Muscle of leg (tissue), 11 donors: ENCODE results near the gene CYSRT1. TPM values are rescaled to one million over a fixed set of nuclear protein-coding genes. Genes with fewer than 3 reads are reported as not detected.

Experiments used
- DNase-seq: peaks from one replicate; pipeline ENCODE4 v3.0.0; 2013
- H3K27ac ChIP-seq: one replicate; pipeline ENCODE4 v1.5.1; 2013; ENCODE audit warnings: mild to moderate bottlenecking, low read length, control low read depth
- H3K27me3 ChIP-seq: one replicate; pipeline ENCODE4 v1.6.1; 2013; ENCODE audit warnings: low read length; ENCODE audit not compliant: control insufficient read depth, insufficient read depth
- H3K36me3 ChIP-seq: one replicate; pipeline ENCODE4 v1.6.1; 2013; ENCODE audit warnings: low read length; ENCODE audit not compliant: control insufficient read depth, insufficient read depth
- H3K4me1 ChIP-seq: one replicate; pipeline ENCODE4 v1.6.1; 2013; ENCODE audit warnings: low read length; ENCODE audit not compliant: control insufficient read depth, insufficient read depth
- H3K4me3 ChIP-seq: one replicate; pipeline ENCODE4 v1.5.1; 2013; ENCODE audit warnings: low read length, control low read depth
- H3K9me3 ChIP-seq: replicated peaks from 2 replicates; pipeline ENCODE4 v1.6.1; 2013; ENCODE audit warnings: low read depth, low read length; ENCODE audit not compliant: control insufficient read depth
- WGBS: methylation state at CpG from one replicate; pipeline ENCODE4 v1.1.5; 2013; ENCODE audit warnings: missing lambda C conversion rate; ENCODE audit not compliant: insufficient coverage; 5-methylcytosine and 5-hydroxymethylcytosine counted together
- polyA plus RNA-seq, 8 donors: library from polyadenylated mRNA; unstranded; fragments of 120-200 nt; gene quantifications; one replicate each; pipeline versions ENCODE4 v1.2.1 to v1.2.3, GENCODE V29; 2013; ENCODE audit warnings: inconsistent platforms in 1 of 8, low replicate concordance in 1 of 8; ENCODE audit not compliant: insufficient read length in 8 of 8, insufficient read depth in 1 of 8
- total RNA-seq: library from RNA; stranded (reverse); fragments of 120-200 nt; gene quantifications from one replicate; pipeline ENCODE4 v1.2.4, GENCODE V29; 2013

CYSRT1 gene
- total and polyA plus RNA-seq, 9 donors: 0.18 to 5.6 (median 3.1) TPM

DNA sequence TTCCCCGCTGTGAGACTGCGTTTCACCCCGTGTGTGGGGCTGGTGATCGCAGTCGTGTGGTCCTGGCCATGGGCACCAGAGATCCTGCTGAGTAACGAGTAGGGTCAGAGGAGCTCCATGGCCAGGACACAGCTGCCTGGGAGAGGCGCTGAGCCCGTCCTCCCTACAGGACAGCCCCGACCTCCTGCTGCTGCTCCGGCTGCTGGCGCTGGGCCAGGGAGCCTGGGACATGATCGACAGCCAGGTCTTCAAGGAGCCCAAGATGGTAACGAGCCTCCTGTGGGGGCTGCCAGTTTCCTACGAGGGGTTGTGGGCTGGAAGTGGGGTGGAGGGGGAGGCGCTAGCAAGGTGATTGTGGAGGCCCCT is 41.2 kb downstream of the CYSRT1 start:
- no peak overlapping the region for H3K4me3 ChIP-seq
- peaks cover 8% of the 10 kb centered on the region for H3K4me1 ChIP-seq
- H3K36me3 ChIP-seq: peaks cover 69% of the 10 kb centered on the region
- DNase-seq: no peak
- WGBS: 76% methylated on average over 14 of the region's 15 CpGs
- H3K27ac ChIP-seq: no peak overlapping the region
- H3K9me3 ChIP-seq: no peaks in the 10 kb centered on the region
- no peaks in the 10 kb centered on the region for H3K27me3 ChIP-seq

DNA sequence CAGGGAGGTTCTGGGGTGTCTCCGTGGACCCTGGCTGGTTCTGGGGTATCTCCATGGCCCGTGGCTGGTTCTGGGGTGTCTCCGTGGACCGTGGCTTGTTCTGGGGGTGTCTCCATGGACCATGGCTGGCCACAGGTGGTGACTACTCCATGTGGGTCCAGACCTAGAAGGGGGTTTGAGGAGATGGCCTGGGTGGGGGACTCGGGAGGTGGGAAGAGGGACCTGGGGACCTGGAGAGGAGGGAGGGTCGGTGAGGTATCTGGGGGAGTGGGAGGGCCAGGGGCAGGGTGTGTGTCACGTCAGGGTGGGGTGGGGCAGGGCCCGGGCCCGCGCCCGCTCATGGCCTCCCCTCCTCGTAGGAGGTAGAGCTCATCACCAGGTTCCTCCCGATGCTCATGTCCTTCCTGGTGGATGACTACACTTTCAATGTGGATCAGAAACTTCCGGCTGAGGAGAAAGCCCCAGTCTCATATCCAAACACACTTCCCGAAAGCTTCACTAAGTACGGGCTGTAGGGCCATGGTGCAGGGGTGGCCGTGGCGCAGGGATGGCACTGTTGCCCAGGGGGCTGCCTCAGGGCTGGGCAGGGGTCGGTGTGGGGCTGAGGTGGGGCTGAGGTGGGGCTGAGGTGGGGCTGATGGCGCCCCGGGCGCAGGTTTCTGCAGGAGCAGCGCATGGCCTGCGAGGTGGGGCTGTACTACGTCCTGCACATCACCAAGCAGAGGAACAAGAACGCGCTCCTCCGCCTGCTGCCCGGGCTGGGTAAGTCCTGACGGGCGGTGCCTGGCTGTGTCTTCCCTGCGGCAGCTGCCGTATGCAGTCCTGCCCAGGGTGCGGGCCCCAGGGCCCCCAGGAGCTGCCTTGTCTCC is 41.8 kb downstream of the CYSRT1 start:
- Histone ChIP-seq H3K27me3 (no peaks in the 10 kb centered on the region), H3K4me1 (peaks cover 8% of the 10 kb centered on the region), H3K36me3 (peaks cover 72% of the 10 kb centered on the region), H3K9me3 (no peaks in the 10 kb centered on the region), H3K27ac (no peak overlapping the region), H3K4me3 (no peak overlapping the region)
- WGBS: 93% methylated on average over 26 of the region's 34 CpGs
- DNase-seq: no peak

DNA sequence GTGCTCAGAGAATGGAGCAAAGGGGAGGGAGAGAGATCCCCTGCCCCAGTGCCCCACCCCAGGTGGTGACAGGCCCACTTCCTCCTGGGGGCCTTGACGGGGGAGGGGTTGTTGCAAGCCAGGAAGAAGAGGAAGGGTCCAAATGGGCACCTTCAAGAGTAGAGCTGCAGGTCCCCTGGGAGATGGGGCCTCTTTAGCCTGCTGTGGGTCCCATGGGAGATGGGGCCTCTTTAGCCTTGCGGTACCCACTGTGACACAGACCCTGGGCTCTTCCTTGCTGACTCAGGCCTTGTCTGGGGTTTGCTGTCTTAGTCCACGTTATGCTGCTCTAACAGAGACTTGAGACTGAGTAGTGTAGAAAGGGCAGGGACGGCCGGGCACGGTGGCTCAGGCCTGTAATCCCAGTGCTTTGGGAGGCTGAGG is 43.0 kb downstream of the CYSRT1 start:
- Histone ChIP-seq H3K9me3 (no peaks in the 10 kb centered on the region), H3K27me3 (no peaks in the 10 kb centered on the region), H3K36me3 (peaks cover 81% of the 10 kb centered on the region), H3K4me3 (no peak overlapping the region), H3K27ac (no peak overlapping the region), H3K4me1 (peaks cover 8% of the 10 kb centered on the region)
- DNase-seq: no peak
- 94% methylated on average over 5 of the region's 6 CpGs for WGBS

DNA sequence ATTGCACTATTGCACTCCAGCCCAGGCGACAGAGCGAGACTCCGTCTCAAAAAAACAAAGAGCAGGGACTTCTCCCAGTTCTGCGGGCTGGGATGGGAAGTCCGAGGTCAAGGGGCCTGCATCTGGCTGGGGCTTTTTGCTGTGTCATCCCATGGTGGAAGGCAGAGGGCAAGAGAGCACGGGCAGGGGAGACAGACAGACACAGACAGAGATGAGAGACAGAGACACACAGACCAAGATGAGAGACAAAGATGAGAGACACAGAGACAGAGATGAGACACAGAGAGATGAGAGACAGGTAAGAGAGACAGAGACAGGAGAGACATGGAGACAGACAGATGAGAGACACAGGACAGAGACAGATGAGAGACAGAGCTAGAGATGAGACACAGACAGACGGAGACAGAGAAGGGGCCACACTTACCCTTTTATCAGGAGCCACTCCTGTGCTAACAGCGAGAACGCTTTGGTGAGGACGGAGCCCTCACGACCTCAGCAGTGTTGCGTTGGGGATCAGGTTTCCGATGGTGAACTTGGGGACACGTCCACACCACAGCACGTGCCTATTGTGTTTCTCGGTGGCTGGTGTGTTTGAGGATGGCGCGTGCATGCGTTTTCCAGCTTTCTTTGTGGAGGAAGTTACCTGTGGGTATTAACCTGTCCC is 43.7 kb downstream of the CYSRT1 start:
- H3K27me3 ChIP-seq: no peaks in the 10 kb centered on the region
- no peak overlapping the region for H3K4me3 ChIP-seq
- H3K4me1 ChIP-seq: peaks cover 8% of the 10 kb centered on the region
- no peaks in the 10 kb centered on the region for H3K9me3 ChIP-seq
- peak; percentile 3 for DNase-seq
- peak overlapping the region; percentile 42 for H3K27ac ChIP-seq
- WGBS: 78% methylated on average over 18 of the region's 19 CpGs
- H3K36me3 ChIP-seq: peaks cover 82% of the 10 kb centered on the region

DNA sequence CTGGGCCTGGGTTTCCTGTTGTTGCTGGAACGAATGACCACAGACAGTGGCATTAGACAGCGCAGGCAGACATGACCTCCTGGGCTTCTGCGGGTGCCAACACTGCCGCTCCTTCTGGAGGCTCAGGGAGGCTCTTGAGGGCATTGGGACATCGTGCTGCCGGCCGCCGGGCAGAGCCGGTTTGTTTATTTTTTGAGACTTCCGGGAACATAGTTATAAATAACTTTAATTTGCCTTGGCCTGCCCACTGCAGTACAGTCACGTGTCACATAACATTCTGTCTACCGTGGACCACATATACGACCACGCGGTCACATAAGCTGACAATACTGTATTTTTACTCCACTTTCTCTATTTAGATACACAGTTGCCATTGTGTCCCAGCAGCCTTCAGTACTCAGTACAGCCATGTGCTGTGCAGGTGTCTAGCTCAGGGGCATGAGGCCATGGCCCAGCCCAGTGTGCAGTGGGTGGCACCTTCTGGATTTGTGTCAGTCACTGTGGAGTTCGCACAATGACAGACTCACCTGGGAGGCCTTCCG is 44.3 kb downstream of the CYSRT1 start:
- Histone ChIP-seq H3K27ac (peak overlapping the region; percentile 42), H3K9me3 (no peaks in the 10 kb centered on the region), H3K36me3 (peaks cover 76% of the 10 kb centered on the region), H3K27me3 (no peaks in the 10 kb centered on the region), H3K4me1 (peaks cover 15% of the 10 kb centered on the region), H3K4me3 (no peak overlapping the region)
- WGBS: 81% methylated on average over 17 of the region's 17 CpGs
- peak; percentile 27 for DNase-seq

DNA sequence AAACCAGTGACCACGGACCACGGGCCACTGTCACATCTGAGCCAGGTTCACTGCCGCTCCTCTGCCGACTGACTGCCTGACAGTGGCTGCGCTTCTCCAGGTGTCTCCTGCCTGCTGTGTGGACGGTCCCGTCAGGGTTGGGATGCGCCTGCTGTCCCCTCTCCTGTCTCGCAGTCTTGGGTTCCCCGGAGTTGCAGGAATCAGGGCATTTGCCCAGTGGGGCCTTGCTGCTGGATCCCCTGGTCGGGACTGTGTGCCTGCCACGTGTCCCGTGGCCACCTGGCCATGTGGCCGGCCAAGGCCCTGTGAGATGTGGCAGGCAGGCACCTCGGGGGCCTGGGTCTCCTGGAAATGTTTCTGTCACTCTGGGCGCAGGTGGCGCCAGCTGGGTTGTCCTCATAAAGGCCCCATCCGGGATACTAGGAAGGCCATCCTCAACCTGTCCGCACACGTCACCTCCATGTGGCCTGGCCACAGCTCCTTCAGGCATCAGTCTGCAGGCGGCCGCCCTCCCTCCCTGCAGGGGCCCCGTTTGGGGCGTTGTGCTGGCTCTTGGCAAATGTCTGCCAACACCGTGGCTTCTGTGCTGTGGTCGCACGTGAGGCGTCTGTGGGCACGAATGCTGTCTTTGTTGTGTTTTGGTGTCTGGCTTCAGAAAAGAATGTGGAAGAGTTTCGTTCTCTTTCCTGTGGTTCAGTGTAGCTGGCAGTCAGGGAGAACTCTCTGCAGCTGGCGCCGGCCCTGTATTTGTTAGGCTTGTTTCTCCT is 46.1 kb downstream of the CYSRT1 start:
- no peaks in the 10 kb centered on the region for H3K27me3 ChIP-seq
- no peak for DNase-seq
- H3K4me3 ChIP-seq: no peak overlapping the region
- H3K4me1 ChIP-seq: peaks cover 29% of the 10 kb centered on the region
- no peaks in the 10 kb centered on the region for H3K9me3 ChIP-seq
- H3K36me3 ChIP-seq: peaks cover 62% of the 10 kb centered on the region
- 81% methylated on average over 26 of the region's 32 CpGs for WGBS
- H3K27ac ChIP-seq: no peak overlapping the region

DNA sequence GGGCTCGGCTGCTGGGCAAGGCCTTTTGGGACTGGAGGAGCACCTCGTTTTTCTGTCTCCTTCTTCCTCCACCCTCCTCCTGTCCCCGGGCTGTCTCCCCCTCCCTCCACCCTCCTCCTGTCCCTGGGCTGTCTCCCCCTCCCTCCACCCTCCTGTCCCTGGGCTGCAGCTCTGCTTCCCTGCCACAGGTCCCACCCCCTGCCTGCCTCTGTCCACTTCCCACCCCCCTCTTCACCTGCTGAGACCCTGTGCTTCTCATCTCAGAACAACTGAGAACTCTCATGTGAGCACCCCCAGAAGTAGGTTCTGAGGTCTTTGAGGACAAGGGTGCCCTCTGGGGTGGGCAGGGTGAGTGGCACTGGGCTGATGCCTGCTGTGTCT is 46.7 kb downstream of the CYSRT1 start:
- Histone ChIP-seq H3K4me3 (no peak overlapping the region), H3K27ac (no peak overlapping the region), H3K4me1 (peaks cover 34% of the 10 kb centered on the region), H3K27me3 (peaks cover 4% of the 10 kb centered on the region), H3K36me3 (peaks cover 56% of the 10 kb centered on the region), H3K9me3 (no peaks in the 10 kb centered on the region)
- peak; percentile 4 for DNase-seq
- 57% methylated on average over 1 of the region's 3 CpGs for WGBS

DNA sequence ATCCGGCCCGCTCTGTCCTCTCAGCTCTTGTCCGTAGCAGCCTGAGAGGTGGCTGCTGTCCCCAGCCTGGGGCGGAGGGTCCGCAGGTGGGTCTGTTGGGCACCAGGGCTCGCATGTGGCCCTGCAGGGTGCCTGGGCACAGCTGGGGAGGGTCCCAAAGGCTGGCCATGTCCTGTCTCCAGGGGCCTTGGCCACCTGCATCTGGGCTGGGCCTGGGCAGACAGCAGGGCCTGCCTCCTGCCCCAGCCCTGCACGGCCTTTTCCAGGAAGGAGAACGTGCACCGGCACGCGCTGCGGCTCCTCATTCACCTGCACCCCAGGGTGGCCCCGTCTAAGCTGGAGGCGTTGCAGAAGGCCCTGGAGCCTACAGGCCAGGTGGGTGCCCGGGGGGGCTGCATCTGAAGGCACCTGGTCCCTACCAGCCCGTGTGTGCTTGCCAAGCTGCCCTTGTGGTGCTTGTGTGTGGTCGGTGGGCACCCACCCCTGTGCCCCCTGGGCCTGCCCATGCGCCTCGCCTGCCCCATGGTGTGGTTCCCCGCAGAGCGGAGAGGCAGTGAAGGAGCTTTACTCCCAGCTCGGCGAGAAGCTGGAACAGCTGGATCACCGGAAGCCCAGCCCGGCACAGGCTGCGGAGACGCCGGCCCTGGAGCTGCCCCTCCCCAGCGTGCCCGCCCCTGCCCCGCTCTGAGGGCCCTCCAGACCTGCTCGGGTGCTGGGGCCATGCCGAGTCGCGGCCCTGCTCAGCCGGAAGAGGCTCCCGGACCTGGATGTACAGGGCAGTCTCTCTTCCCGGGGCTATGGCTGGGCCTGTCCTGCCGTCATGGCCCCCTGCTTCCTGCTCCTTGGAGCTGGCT is 47.5 kb downstream of the CYSRT1 start:
- WGBS: 91% methylated on average over 39 of the region's 39 CpGs
- H3K4me1 ChIP-seq: peaks cover 42% of the 10 kb centered on the region
- H3K36me3 ChIP-seq: peaks cover 50% of the 10 kb centered on the region
- H3K9me3 ChIP-seq: no peaks in the 10 kb centered on the region
- no peak overlapping the region for H3K4me3 ChIP-seq
- peaks cover 12% of the 10 kb centered on the region for H3K27me3 ChIP-seq
- no peak overlapping the region for H3K27ac ChIP-seq
- peak; percentile 3 for DNase-seq

DNA sequence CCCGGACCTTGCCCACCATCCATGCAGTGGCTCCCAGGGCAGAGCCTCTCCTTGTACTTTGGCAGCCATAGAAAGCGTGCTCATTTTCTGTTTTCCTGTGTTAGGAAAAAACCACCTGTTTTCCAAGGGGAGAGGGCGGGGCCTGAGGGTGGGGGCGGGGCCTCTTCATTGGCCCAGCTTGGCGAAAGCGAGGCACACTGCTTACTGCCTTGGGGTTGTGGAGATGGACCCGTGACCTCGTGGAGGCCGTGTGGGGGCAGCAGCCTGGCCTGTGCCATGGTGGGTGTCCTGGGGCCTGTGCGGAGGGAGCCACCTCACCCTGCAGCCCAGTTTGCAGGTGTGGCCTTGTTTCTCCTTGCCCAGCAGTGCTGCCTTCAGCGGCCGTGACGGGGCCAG is 48.1 kb downstream of the CYSRT1 start:
- peaks cover 48% of the 10 kb centered on the region for H3K4me1 ChIP-seq
- H3K36me3 ChIP-seq: peaks cover 44% of the 10 kb centered on the region
- peaks cover 18% of the 10 kb centered on the region for H3K27me3 ChIP-seq
- H3K9me3 ChIP-seq: no peaks in the 10 kb centered on the region
- H3K27ac ChIP-seq: no peak overlapping the region
- H3K4me3 ChIP-seq: no peak overlapping the region
- 73% methylated on average over 13 of the region's 13 CpGs for WGBS
- no peak for DNase-seq
